Peyer's patch (tissue), 4 donors: ENCODE measurements around the gene LYST. TPM values are rescaled to one million over a fixed set of nuclear protein-coding genes. Genes with fewer than 3 reads are reported as not detected.

Source experiments
- DNase-seq, 3 donors: peaks; one replicate each; pipeline ENCODE4 v3.0.0-alpha.2; 2017 to 2019
- H3K27ac ChIP-seq, 4 donors: fragments of 200-600 bp; sonication (generic); one replicate each; pipeline ENCODE4 v1.5.1; 2016 to 2019
- H3K27me3 ChIP-seq, 2 donors: fragments of 200-600 bp; sonication (generic); one replicate each; pipeline ENCODE4 v1.5.1; 2019
- H3K36me3 ChIP-seq, 3 donors: fragments of 200-600 bp; sonication (generic); one replicate each; pipeline ENCODE4 v1.5.1; 2016 to 2019
- H3K4me1 ChIP-seq, 4 donors: fragments of 200-600 bp; sonication (generic); one replicate each; pipeline ENCODE4 v1.5.1; 2016 to 2019
- H3K4me3 ChIP-seq, 4 donors: fragments of 200-600 bp; sonication (generic); 1 replicate in 3 of 4; 2 replicates in 1 of 4; pipeline ENCODE4 v1.5.1; 2016 to 2019; ENCODE audit warnings: mild to moderate bottlenecking in 1 of 4
- H3K9me3 ChIP-seq, 4 donors: fragments of 200-600 bp; sonication (generic); one replicate each; pipeline ENCODE4 v1.5.1; 2016 to 2019; ENCODE audit warnings: mild to moderate bottlenecking in 1 of 4
- CTCF ChIP-seq, 6 experiments: fragments of 450-650 bp in 4 of 6; fragments of 200-600 bp in 2 of 6; sonication (generic) in 1 of 6; IDR thresholded peaks; one replicate each; pipeline ENCODE4 v1.5.1; 2017 to 2019; ENCODE audit warnings: antibody characterized with exemption in 6 of 6, mild to moderate bottlenecking in 3 of 6, moderate library complexity in 1 of 6
- POLR2A ChIP-seq, 2 donors: fragments of 450-650 bp; IDR thresholded peaks; one replicate each; pipeline ENCODE4 v1.5.1; 2017; ENCODE audit warnings: antibody characterized with exemption in 2 of 2, mild to moderate bottlenecking in 2 of 2, moderate library complexity in 2 of 2
- total RNA-seq, 4 donors: library from RNA; depleted of rRNA; stranded (reverse); fragments of >200 nt; gene quantifications; one replicate each; pipeline ENCODE4 v1.1.0, GENCODE V29; 2016

LYST gene
- total RNA-seq, 4 donors from 2014 or later: 27.8 to 68.5 (median 35.5) TPM

GRCh38 chr1:235882816-235883215 is 16.1 kb upstream of the LYST start:
- Histone ChIP-seq H3K9me3 (no peaks in the 10 kb centered on the region), H3K4me1 (no peaks in the 10 kb centered on the region), H3K27ac (peak overlapping the region; percentile 14 to 54 (median 42)), H3K36me3 (no peaks in the 10 kb centered on the region), H3K27me3 (no peaks in the 10 kb centered on the region), H3K4me3 (peak overlapping the region in 1 of 4 donors; percentile 14)
- DNase-seq: no peak
- no peak for TF ChIP-seq CTCF (IDR thresholded peaks at IDR 0.05)

- DNase-seq: no peak
- TF ChIP-seq CTCF (IDR thresholded peaks at IDR 0.05) (no peak), POLR2A (IDR thresholded peaks at IDR 0.05) (no peak)
- Histone ChIP-seq H3K9me3 (no peaks in the 10 kb centered on the region), H3K27ac (peak overlapping the region in 2 of 4 donors; percentile 49 to 54), H3K4me3 (no peak overlapping the region), H3K36me3 (no peaks in the 10 kb centered on the region), H3K4me1 (no peaks in the 10 kb centered on the region), H3K27me3 (no peaks in the 10 kb centered on the region)
These were observed 15.4 kb upstream of the LYST start for GRCh38 chr1:235881930-235882700.

GRCh38 chr1:235878082-235878811 is 11.5 kb upstream of the LYST start:
- DNase-seq: no peak
- Histone ChIP-seq H3K4me1 (no peaks in the 10 kb centered on the region), H3K27me3 (no peaks in the 10 kb centered on the region), H3K4me3 (no peak overlapping the region), H3K27ac (no peak overlapping the region), H3K9me3 (no peaks in the 10 kb centered on the region), H3K36me3 (no peaks in the 10 kb centered on the region)
- TF ChIP-seq POLR2A (IDR thresholded peaks at IDR 0.05) (no peak), CTCF (IDR thresholded peaks at IDR 0.05) (no peak)

GRCh38 chr1:235876402-235876841 is 9.7 kb upstream of the LYST start:
- TF ChIP-seq CTCF (IDR thresholded peaks at IDR 0.05): no peak
- TF ChIP-seq POLR2A (IDR thresholded peaks at IDR 0.05): no peak
- Histone ChIP-seq H3K4me3 (no peak overlapping the region), H3K36me3 (no peaks in the 10 kb centered on the region), H3K4me1 (no peaks in the 10 kb centered on the region), H3K27ac (no peak overlapping the region), H3K27me3 (no peaks in the 10 kb centered on the region), H3K9me3 (no peaks in the 10 kb centered on the region)
- DNase-seq: no peak

GRCh38 chr1:235875036-235875597 is 8.4 kb upstream of the LYST start:
- no peaks in the 10 kb centered on the region for H3K27me3 ChIP-seq
- no peaks in the 10 kb centered on the region for H3K9me3 ChIP-seq
- TF ChIP-seq POLR2A (IDR thresholded peaks at IDR 0.05) (no peak), CTCF (IDR thresholded peaks at IDR 0.05) (no peak)
- H3K4me3 ChIP-seq: no peak overlapping the region
- DNase-seq: no peak
- H3K36me3 ChIP-seq: no peaks in the 10 kb centered on the region
- no peak overlapping the region for H3K27ac ChIP-seq
- H3K4me1 ChIP-seq: no peaks in the 10 kb centered on the region
